ENCODE data around the gene PPP1R18. TPM values are rescaled to one million over a fixed set of nuclear protein-coding genes. Genes with fewer than 3 reads are reported as not detected.

The PPP1R18 gene
- total and polyA plus RNA-seq, 9 of the 15 experiments (the other 6 are each of a cell fraction or from before 2014, with no cell fraction given): 12.0 to 99.2 (median 42.6) TPM

DNA sequence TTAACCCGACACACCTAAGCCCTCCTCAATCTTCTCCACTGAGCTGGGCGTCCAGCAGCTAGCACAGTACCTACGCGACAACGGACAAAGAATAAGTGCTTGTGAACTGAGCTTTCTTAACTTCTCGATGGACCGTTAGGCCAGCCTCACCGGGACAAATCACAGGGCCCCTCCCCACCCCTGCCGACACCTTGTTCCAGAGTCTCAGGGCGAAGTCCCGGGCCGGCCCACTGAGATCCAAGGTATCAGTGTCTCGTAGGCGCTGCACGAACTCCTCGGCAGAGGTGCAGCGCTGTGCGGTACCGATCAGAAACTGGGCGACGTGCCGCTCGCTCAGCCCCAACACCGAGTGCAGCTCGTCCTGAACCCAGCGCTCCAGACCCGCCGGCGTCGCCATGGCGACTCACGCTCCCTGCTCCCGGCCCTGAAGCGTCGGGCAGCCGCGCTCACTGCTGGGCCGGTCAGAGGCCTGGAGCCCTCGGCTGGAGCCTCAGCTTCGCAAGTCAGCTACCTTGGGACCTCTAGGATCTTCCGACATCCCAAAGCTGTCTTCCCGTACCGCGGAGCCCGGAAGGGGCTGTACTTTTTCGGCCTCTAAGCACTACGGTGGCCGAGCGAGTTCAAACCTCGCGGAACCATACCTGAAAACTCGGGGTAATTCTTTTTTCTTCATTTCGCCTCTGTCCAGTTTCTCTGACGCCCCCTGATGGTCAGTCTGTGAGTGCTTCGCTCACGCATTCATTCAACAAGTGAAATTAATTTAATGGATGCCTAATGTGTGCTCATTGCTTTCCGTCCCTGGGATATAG is 13.8 kb downstream of the PPP1R18 start, which contains the start of gene DHX16 (continued):
- TF ChIP-seq, protein P1, sequence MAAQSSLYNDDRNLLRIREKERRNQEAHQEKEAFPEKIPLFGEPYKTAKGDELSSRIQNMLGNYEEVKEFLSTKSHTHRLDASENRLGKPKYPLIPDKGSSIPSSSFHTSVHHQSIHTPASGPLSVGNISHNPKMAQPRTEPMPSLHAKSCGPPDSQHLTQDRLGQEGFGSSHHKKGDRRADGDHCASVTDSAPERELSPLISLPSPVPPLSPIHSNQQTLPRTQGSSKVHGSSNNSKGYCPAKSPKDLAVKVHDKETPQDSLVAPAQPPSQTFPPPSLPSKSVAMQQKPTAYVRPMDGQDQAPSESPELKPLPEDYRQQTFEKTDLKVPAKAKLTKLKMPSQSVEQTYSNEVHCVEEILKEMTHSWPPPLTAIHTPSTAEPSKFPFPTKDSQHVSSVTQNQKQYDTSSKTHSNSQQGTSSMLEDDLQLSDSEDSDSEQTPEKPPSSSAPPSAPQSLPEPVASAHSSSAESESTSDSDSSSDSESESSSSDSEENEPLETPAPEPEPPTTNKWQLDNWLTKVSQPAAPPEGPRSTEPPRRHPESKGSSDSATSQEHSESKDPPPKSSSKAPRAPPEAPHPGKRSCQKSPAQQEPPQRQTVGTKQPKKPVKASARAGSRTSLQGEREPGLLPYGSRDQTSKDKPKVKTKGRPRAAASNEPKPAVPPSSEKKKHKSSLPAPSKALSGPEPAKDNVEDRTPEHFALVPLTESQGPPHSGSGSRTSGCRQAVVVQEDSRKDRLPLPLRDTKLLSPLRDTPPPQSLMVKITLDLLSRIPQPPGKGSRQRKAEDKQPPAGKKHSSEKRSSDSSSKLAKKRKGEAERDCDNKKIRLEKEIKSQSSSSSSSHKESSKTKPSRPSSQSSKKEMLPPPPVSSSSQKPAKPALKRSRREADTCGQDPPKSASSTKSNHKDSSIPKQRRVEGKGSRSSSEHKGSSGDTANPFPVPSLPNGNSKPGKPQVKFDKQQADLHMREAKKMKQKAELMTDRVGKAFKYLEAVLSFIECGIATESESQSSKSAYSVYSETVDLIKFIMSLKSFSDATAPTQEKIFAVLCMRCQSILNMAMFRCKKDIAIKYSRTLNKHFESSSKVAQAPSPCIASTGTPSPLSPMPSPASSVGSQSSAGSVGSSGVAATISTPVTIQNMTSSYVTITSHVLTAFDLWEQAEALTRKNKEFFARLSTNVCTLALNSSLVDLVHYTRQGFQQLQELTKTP (IDR thresholded peaks at IDR 0.05; ENCODE audit: low read depth in 1 of 2, partially characterized antibody in 2 of 2): peak in 1 of 2 experiments; percentile 68
- TF ChIP-seq, protein P2, sequence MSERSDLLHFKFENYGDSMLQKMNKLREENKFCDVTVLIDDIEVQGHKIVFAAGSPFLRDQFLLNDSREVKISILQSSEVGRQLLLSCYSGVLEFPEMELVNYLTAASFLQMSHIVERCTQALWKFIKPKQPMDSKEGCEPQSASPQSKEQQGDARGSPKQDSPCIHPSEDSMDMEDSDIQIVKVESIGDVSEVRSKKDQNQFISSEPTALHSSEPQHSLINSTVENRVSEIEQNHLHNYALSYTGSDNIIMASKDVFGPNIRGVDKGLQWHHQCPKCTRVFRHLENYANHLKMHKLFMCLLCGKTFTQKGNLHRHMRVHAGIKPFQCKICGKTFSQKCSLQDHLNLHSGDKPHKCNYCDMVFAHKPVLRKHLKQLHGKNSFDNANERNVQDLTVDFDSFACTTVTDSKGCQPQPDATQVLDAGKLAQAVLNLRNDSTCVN (CRISPR knock-in tag; IDR thresholded peaks at IDR 0.05): no peak
- TF ChIP-seq, protein P3, sequence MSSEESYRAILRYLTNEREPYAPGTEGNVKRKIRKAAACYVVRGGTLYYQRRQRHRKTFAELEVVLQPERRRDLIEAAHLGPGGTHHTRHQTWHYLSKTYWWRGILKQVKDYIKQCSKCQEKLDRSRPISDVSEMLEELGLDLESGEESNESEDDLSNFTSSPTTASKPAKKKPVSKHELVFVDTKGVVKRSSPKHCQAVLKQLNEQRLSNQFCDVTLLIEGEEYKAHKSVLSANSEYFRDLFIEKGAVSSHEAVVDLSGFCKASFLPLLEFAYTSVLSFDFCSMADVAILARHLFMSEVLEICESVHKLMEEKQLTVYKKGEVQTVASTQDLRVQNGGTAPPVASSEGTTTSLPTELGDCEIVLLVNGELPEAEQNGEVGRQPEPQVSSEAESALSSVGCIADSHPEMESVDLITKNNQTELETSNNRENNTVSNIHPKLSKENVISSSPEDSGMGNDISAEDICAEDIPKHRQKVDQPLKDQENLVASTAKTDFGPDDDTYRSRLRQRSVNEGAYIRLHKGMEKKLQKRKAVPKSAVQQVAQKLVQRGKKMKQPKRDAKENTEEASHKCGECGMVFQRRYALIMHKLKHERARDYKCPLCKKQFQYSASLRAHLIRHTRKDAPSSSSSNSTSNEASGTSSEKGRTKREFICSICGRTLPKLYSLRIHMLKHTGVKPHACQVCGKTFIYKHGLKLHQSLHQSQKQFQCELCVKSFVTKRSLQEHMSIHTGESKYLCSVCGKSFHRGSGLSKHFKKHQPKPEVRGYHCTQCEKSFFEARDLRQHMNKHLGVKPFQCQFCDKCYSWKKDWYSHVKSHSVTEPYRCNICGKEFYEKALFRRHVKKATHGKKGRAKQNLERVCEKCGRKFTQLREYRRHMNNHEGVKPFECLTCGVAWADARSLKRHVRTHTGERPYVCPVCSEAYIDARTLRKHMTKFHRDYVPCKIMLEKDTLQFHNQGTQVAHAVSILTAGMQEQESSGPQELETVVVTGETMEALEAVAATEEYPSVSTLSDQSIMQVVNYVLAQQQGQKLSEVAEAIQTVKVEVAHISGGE (CRISPR knock-in tag; IDR thresholded peaks at IDR 0.05): peak; percentile 24 to 85 (median 45); a peak in 4 of 6 replicates
- TF ChIP-seq KAT2B (IDR thresholded peaks at IDR 0.05; ENCODE audit: low read depth, low read length) (no peak), HMGN3 (IDR thresholded peaks at IDR 0.05; ENCODE audit: borderline replicate concordance, extremely low read depth, insufficient read length, low read depth, low read length) (no peak), ZNF140 (CRISPR knock-in tag; IDR thresholded peaks at IDR 0.05) (no peak), TARDBP (IDR thresholded peaks at IDR 0.05) (0 out of 2 replicates have a peak, but pooled peaks have one; percentile 51), ASH1L (IDR thresholded peaks at IDR 0.05; ENCODE audit: borderline replicate concordance, low read depth, partially characterized antibody) (no peak), NFATC3 (IDR thresholded peaks at IDR 0.05) (0 out of 2 replicates have a peak, but pooled peaks have one; percentile 59), CCAR2 (IDR thresholded peaks at IDR 0.05; ENCODE audit: low read depth, low read length) (no peak), HDAC8 (tag; IDR thresholded peaks at IDR 0.05) (0 out of 2 replicates have a peak, but pooled peaks have one; percentile 45), IRF2 (CRISPR knock-in tag; IDR thresholded peaks at IDR 0.05) (no peak), ARHGAP35 (IDR thresholded peaks at IDR 0.05; ENCODE audit: partially characterized antibody) (no peak), RNF2 (IDR thresholded peaks at IDR 0.05) (no peak), PPARD (CRISPR knock-in tag; IDR thresholded peaks at IDR 0.05) (no peak)
- TF ChIP-seq, protein P4, sequence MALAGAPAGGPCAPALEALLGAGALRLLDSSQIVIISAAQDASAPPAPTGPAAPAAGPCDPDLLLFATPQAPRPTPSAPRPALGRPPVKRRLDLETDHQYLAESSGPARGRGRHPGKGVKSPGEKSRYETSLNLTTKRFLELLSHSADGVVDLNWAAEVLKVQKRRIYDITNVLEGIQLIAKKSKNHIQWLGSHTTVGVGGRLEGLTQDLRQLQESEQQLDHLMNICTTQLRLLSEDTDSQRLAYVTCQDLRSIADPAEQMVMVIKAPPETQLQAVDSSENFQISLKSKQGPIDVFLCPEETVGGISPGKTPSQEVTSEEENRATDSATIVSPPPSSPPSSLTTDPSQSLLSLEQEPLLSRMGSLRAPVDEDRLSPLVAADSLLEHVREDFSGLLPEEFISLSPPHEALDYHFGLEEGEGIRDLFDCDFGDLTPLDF (CRISPR knock-in tag; IDR thresholded peaks at IDR 0.05): peak; percentile 78
